Measurements from ENCODE around the gene TP53BP2.

TP53BP2 gene

GRCh38 chr1:223793716-223794115 lies 52.0 kb downstream of the TP53BP2 start:
- no peak for DNase-seq

GRCh38 chr1:223792046-223792445 lies 53.7 kb downstream of the TP53BP2 start:
- no peak for DNase-seq

GRCh38 chr1:223788746-223789415 lies 56.9 kb downstream of the TP53BP2 start:
- DNase-seq = no peak

- no peak for DNase-seq
Measured at GRCh38 chr1:223785808-223786207, 59.9 kb downstream of the TP53BP2 start.

GRCh38 chr1:223784541-223784940 lies 61.2 kb downstream of the TP53BP2 start:
- DNase-seq = no peak

- DNase-seq = no peak
Measured at GRCh38 chr1:223783676-223784075, 62.1 kb downstream of the TP53BP2 start.

- no peak for DNase-seq
Measured at GRCh38 chr1:223780949-223781348, 64.8 kb downstream of the TP53BP2 start.

GRCh38 chr1:223780318-223780717 lies 65.4 kb downstream of the TP53BP2 start:
- no peak for DNase-seq

GRCh38 chr1:223776826-223777454 lies 68.8 kb downstream of the TP53BP2 start:
- no peak for DNase-seq

GRCh38 chr1:223776075-223776814 lies 69.5 kb downstream of the TP53BP2 start:
- no peak for DNase-seq

- no peak for DNase-seq
Measured at GRCh38 chr1:223775711-223776074, 70.1 kb downstream of the TP53BP2 start.

GRCh38 chr1:223775054-223775453 lies 70.7 kb downstream of the TP53BP2 start:
- DNase-seq = no peak

GRCh38 chr1:223774134-223774814 lies 71.5 kb downstream of the TP53BP2 start:
- no peak for DNase-seq

- no peak for DNase-seq
Measured at GRCh38 chr1:223772771-223773160, 73.0 kb downstream of the TP53BP2 start.

- no peak for DNase-seq
Measured at GRCh38 chr1:223771814-223772770, 73.7 kb downstream of the TP53BP2 start.

GRCh38 chr1:223771469-223771813 lies 74.3 kb downstream of the TP53BP2 start:
- DNase-seq = no peak

- no peak for DNase-seq
Measured at GRCh38 chr1:223770621-223771315, 75.0 kb downstream of the TP53BP2 start.

- no peak for DNase-seq
Measured at GRCh38 chr1:223765719-223766340, 79.9 kb downstream of the TP53BP2 start.

GRCh38 chr1:223765036-223765718 lies 80.6 kb downstream of the TP53BP2 start:
- no peak for DNase-seq

- DNase-seq = no peak
Measured at GRCh38 chr1:223763881-223764280, 81.9 kb downstream of the TP53BP2 start.

- no peak for DNase-seq
Measured at GRCh38 chr1:223763251-223763650, 82.5 kb downstream of the TP53BP2 start.

Data from NCI-H1417 treated with DMSO at 0.1 percent for 48 hours (cell line).